ENCODE results near the gene FLNA. TPM values are rescaled to one million over a fixed set of nuclear protein-coding genes. Genes with fewer than 3 reads are reported as not detected.

Gene FLNA
- total RNA-seq, 1 donor from 2014 or later, result 225 TPM

GRCh38 chrX:154360155-154360713 lies 14.2 kb downstream of the FLNA start:
- H3K36me3 ChIP-seq, result peaks cover 95% of the 10 kb centered on the region
- H3K9me3 ChIP-seq (replicated peaks), result no peaks in the 10 kb centered on the region
- intact Hi-C loops (cut with micrococcal nuclease), result no loop called here
- no peak for TF ChIP-seq CTCF (IDR thresholded peaks at IDR 0.05; ENCODE audit: borderline replicate concordance)
- no peak for DNase-seq
- H3K4me3 ChIP-seq, result no peak overlapping the region
- H3K4me1 ChIP-seq, result peaks cover 29% of the 10 kb centered on the region
- H3K27me3 ChIP-seq (ENCODE audit: low read depth), result no peaks in the 10 kb centered on the region
- H3K27ac ChIP-seq (replicated peaks), result peak overlapping the region; percentile 46

- intact Hi-C loops (cut with micrococcal nuclease), result no loop called here
- DNase-seq, result no peak
- TF ChIP-seq CTCF (IDR thresholded peaks at IDR 0.05; ENCODE audit: borderline replicate concordance), result no peak
- peaks cover 95% of the 10 kb centered on the region for H3K36me3 ChIP-seq
- H3K9me3 ChIP-seq (replicated peaks), result no peaks in the 10 kb centered on the region
- peaks cover 26% of the 10 kb centered on the region for H3K4me1 ChIP-seq
- H3K27me3 ChIP-seq (ENCODE audit: low read depth), result no peaks in the 10 kb centered on the region
- no peak overlapping the region for H3K4me3 ChIP-seq
- peak overlapping the region; percentile 46 for H3K27ac ChIP-seq (replicated peaks)
Observed at GRCh38 chrX:154359362-154360154, 14.9 kb downstream of the FLNA start.

- peak overlapping the region; percentile 46 for H3K27ac ChIP-seq (replicated peaks)
Observed at GRCh38 chrX:154358829-154359228, 15.6 kb downstream of the FLNA start.

GRCh38 chrX:154358011-154358410 lies 16.4 kb downstream of the FLNA start:
- H3K4me1 ChIP-seq, result peaks cover 26% of the 10 kb centered on the region
- no peaks in the 10 kb centered on the region for H3K27me3 ChIP-seq (ENCODE audit: low read depth)
- H3K9me3 ChIP-seq (replicated peaks), result no peaks in the 10 kb centered on the region
- no peak overlapping the region for H3K4me3 ChIP-seq
- no peak for DNase-seq
- intact Hi-C loops (cut with micrococcal nuclease), result no loop called here
- H3K27ac ChIP-seq (replicated peaks), result no peak overlapping the region
- TF ChIP-seq CTCF (IDR thresholded peaks at IDR 0.05; ENCODE audit: borderline replicate concordance), result no peak
- H3K36me3 ChIP-seq, result peaks cover 95% of the 10 kb centered on the region

More at GRCh38 chrX:154358829-154359228, 15.6 kb downstream of the FLNA start:
- Histone ChIP-seq H3K4me1 (peaks cover 26% of the 10 kb centered on the region), H3K27me3 (ENCODE audit: low read depth) (no peaks in the 10 kb centered on the region), H3K36me3 (peaks cover 95% of the 10 kb centered on the region), H3K9me3 (replicated peaks) (no peaks in the 10 kb centered on the region), H3K4me3 (no peak overlapping the region)
- intact Hi-C loops (cut with micrococcal nuclease), result no loop called here
- no peak for DNase-seq
- no peak for TF ChIP-seq CTCF (IDR thresholded peaks at IDR 0.05; ENCODE audit: borderline replicate concordance)

GRCh38 chrX:154357205-154357604 lies 17.2 kb downstream of the FLNA start:
- no peak for TF ChIP-seq CTCF (IDR thresholded peaks at IDR 0.05; ENCODE audit: borderline replicate concordance)
- Histone ChIP-seq H3K27ac (replicated peaks) (peak overlapping the region; percentile 40), H3K9me3 (replicated peaks) (no peaks in the 10 kb centered on the region), H3K36me3 (peaks cover 95% of the 10 kb centered on the region), H3K27me3 (ENCODE audit: low read depth) (no peaks in the 10 kb centered on the region), H3K4me1 (peaks cover 26% of the 10 kb centered on the region), H3K4me3 (no peak overlapping the region)
- intact Hi-C loops (cut with micrococcal nuclease), result no loop called here
- no peak for DNase-seq

Data from left ventricle myocardium inferior (tissue), 1 donor.